Parathyroid adenoma (tissue), 2 donors: ENCODE measurements around the gene B3GAT3.
A peak's percentile ranks its signal among the peaks of the same experiment; 100 is the strongest.

Experiments used
- H2AFZ ChIP-seq: fragments of 300-600 bp; sonication (generic); one replicate; pipeline ENCODE4 v1.7.0; 2017; ENCODE audit warnings: antibody characterized with exemption, mild to moderate bottlenecking
- H3K27ac ChIP-seq: fragments of 300-600 bp; sonication (generic); one replicate; pipeline ENCODE4 v1.7.0; 2017
- H3K27me3 ChIP-seq: fragments of 300-600 bp; sonication (generic); one replicate; pipeline ENCODE4 v1.7.0; 2017; ENCODE audit warnings: low read length; ENCODE audit not compliant: control insufficient read depth, insufficient read depth
- H3K36me3 ChIP-seq: fragments of 300-600 bp; sonication (generic); one replicate; pipeline ENCODE4 v1.7.0; 2017; ENCODE audit warnings: low read length; ENCODE audit not compliant: control insufficient read depth, insufficient read depth
- H3K4me1 ChIP-seq: fragments of 300-600 bp; sonication (generic); one replicate; pipeline ENCODE4 v1.7.0; 2017; ENCODE audit warnings: control low read depth
- H3K4me2 ChIP-seq: fragments of 300-600 bp; sonication (generic); one replicate; pipeline ENCODE4 v1.7.0; 2017; ENCODE audit warnings: low read length
- H3K4me3 ChIP-seq: fragments of 300-600 bp; sonication (generic); one replicate; pipeline ENCODE4 v1.7.0; 2017; ENCODE audit warnings: low read depth, low read length
- H3K79me2 ChIP-seq: fragments of 300-600 bp; sonication (generic); one replicate; pipeline ENCODE4 v1.7.0; 2017; ENCODE audit warnings: control low read depth
- H3K9ac ChIP-seq: fragments of 300-600 bp; sonication (generic); one replicate; pipeline ENCODE4 v1.7.0; 2017; ENCODE audit warnings: mild to moderate bottlenecking
- H3K9me3 ChIP-seq: fragments of 300-600 bp; sonication (generic); one replicate; pipeline ENCODE4 v1.7.0; 2017; ENCODE audit warnings: low read length; ENCODE audit not compliant: control insufficient read depth
- TF ChIP-seq, protein P1 (sequence below): fragments of 300-600 bp; sonication (generic); IDR thresholded peaks from one replicate; pipeline ENCODE4 v1.7.0; 2017; ENCODE audit warnings: antibody characterized with exemption, mild to moderate bottlenecking
- donor health status: primary hyperparathyroidism.

Gene B3GAT3

DNA sequence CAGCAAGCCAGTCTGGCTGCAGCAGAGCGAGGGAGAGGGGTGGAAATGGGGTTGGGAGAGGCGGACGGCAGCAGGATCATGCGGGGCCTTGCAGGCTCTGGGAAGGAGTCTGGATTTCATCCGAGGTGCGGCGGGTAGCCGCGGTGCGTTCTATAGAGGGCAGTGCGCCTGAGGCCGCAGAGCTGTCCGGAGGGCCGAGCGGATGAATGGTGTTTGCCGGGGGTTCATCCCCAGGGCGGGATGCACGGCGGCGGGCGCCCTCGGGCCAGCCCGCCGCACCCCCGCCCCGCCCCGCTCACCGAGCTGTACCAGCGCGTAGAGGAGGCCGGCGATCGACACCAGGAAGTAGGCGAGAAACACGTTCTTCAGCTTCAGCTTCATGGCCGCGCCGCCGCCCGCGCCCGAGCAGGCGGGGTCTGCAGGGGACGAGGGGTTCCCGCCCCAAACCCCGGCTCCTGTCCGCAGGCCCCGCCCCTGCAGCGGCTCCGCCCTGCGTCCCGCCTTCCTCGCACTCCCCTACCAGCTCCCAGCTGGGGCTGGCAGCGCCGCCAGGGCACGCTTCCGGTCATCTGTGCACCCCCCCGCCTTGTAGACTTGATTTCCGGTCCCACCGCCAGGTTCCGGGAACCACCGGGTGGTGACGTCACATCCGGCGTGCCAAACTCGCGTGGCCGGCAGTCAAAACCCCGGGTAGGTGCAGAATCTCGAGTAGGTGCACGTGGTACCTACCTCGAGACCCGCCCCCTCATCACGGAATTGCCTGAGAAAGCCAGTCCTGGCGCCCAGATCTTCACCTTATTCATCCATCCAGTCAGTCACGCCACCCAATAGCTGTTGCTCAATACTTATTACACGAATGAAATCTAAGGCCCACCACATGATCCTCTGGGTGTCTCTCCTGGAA lies at the start of gene B3GAT3:
Gene B3GAT3, minus strand, starts transcription at position 420 of the 904 bp plus-strand sequence. Its CDS starts 39 bp downstream, at position 381.
- Histone ChIP-seq H3K4me3 (peak within 1 kb of the TSS; percentile 62), H3K36me3 (no peaks in the 10 kb centered on the region)

DNA sequence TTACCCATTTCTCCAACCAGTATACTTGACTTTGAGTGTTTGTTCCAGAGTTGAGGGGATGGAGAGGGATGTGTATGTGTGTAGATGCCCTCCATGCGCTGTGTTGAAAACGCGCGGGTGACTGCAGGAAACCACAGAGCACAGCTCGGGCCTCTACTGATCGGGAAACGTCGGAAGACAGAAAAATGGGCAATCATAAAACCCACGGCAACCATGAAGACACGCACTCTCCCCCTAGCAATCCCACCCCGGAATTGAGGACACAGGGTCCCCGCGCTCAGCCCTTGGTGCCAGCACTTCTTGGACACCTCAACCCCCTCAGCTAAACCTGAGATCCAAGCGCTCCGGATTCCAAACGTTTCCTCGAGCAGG lies 49.4 kb upstream of the B3GAT3 start:
- Histone ChIP-seq H3K9ac (no peak overlapping the region), H3K4me3 (peak overlapping the region; percentile 73), H3K4me2 (peak overlapping the region; percentile 60), H3K4me1 (peaks cover 2% of the 10 kb centered on the region), H3K36me3 (no peaks in the 10 kb centered on the region), H3K27ac (peak overlapping the region; percentile 75), H2AFZ (peak overlapping the region; percentile 81), H3K9me3 (no peaks in the 10 kb centered on the region), H3K27me3 (no peaks in the 10 kb centered on the region), H3K79me2 (no peaks in the 10 kb centered on the region)
- TF ChIP-seq, protein P1, sequence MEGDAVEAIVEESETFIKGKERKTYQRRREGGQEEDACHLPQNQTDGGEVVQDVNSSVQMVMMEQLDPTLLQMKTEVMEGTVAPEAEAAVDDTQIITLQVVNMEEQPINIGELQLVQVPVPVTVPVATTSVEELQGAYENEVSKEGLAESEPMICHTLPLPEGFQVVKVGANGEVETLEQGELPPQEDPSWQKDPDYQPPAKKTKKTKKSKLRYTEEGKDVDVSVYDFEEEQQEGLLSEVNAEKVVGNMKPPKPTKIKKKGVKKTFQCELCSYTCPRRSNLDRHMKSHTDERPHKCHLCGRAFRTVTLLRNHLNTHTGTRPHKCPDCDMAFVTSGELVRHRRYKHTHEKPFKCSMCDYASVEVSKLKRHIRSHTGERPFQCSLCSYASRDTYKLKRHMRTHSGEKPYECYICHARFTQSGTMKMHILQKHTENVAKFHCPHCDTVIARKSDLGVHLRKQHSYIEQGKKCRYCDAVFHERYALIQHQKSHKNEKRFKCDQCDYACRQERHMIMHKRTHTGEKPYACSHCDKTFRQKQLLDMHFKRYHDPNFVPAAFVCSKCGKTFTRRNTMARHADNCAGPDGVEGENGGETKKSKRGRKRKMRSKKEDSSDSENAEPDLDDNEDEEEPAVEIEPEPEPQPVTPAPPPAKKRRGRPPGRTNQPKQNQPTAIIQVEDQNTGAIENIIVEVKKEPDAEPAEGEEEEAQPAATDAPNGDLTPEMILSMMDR, result no peak

More for the DNA sequence above, at the start of gene B3GAT3:
- no peaks in the 10 kb centered on the region for H3K9me3 ChIP-seq
- H3K4me1 ChIP-seq, result no peaks in the 10 kb centered on the region
- H3K27me3 ChIP-seq, result no peaks in the 10 kb centered on the region
- peak within 1 kb of the TSS; percentile 75 for H3K4me2 ChIP-seq
- peak within 1 kb of the TSS; percentile 19 for H3K9ac ChIP-seq
- peak within 1 kb of the TSS; percentile 75 for H2AFZ ChIP-seq
- peak within 1 kb of the TSS; percentile 91 for H3K27ac ChIP-seq
- no peaks in the 10 kb centered on the region for H3K79me2 ChIP-seq
- TF ChIP-seq, protein P1, result no peak

- no peaks in the 10 kb centered on the region for H3K9me3 ChIP-seq
- no peaks in the 10 kb centered on the region for H3K27me3 ChIP-seq
- H3K4me2 ChIP-seq, result no peak overlapping the region
- no peaks in the 10 kb centered on the region for H3K36me3 ChIP-seq
- H3K9ac ChIP-seq, result no peak overlapping the region
- TF ChIP-seq, protein P1, result no peak
- H2AFZ ChIP-seq, result no peak overlapping the region
- H3K4me3 ChIP-seq, result no peak overlapping the region
- peaks cover 2% of the 10 kb centered on the region for H3K4me1 ChIP-seq
- no peaks in the 10 kb centered on the region for H3K79me2 ChIP-seq
- H3K27ac ChIP-seq, result no peak overlapping the region
Measured at GRCh38 chr11:62669420-62670161, 47.8 kb upstream of the B3GAT3 start.

- no peak overlapping the region for H2AFZ ChIP-seq
- no peak overlapping the region for H3K27ac ChIP-seq
- TF ChIP-seq, protein P1, result no peak
- H3K9me3 ChIP-seq, result no peaks in the 10 kb centered on the region
- H3K9ac ChIP-seq, result no peak overlapping the region
- H3K4me1 ChIP-seq, result peaks cover 2% of the 10 kb centered on the region
- no peaks in the 10 kb centered on the region for H3K79me2 ChIP-seq
- no peaks in the 10 kb centered on the region for H3K36me3 ChIP-seq
- no peak overlapping the region for H3K4me2 ChIP-seq
- no peaks in the 10 kb centered on the region for H3K27me3 ChIP-seq
- H3K4me3 ChIP-seq, result no peak overlapping the region
Measured at GRCh38 chr11:62667460-62667859, 45.7 kb upstream of the B3GAT3 start.
